Fibroblast of mammary gland (primary cell): ENCODE measurements around the gene RIPK4.

Experiments used
- DNase-seq: peaks from one replicate; pipeline ENCODE4 v3.0.0-alpha.2; 2010; ENCODE audit warnings: low read depth
- H3K4me3 ChIP-seq: 2 replicates; pipeline ENCODE4 v1.5.1; 2011; ENCODE audit warnings: low read depth, mild to moderate bottlenecking, low read length, moderate library complexity; ENCODE audit not compliant: control insufficient read depth
- TF ChIP-seq, protein P1 (sequence below): conservative IDR thresholded peaks from 2 replicates; pipeline ENCODE4 v1.5.1; 2011; ENCODE audit warnings: low read depth, low read length, inconsistent platforms; ENCODE audit not compliant: control insufficient read depth, insufficient read depth

The RIPK4 gene

DNA sequence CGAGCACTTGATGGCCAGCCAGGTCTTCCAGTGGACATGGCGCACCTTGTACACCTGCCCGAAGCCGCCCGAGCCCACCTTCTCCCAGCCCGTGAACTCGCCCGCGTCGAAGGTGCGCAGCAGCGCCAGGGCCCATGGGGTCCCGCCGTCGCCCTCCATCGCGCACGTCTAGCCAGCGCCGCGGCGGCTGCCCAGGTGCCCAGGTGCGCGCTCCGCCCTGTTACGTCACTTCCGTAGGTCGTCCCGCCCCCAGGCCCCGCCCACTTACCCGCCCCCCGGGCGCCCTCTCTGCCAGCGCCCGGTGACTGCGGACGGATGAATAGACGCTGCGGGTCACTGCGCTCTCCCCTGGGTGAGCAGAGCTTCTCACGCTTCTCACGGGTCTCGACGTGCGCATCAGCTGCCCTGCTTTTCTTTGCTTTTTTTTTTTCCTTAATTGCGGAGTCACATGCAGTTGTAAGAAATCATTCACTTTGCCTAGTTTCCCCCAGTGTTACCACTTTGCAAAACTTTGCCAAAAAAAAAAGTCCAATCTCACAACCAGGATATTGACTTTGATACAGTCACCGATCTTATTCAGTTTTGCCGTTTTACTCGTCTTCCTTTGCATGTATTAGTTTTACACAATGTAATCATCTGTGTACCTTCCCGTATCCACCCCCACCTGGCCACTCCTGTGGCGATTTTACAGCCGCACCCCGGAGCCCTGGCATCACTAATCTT is at the start of gene RIPK4:
TSS of gene RIPK4 (minus strand) at position 170 of the 723 bp plus-strand sequence. CDS start at position 159, 11 bp downstream.
- no peak within 1 kb of the TSS for H3K4me3 ChIP-seq
- TF ChIP-seq, protein P1, sequence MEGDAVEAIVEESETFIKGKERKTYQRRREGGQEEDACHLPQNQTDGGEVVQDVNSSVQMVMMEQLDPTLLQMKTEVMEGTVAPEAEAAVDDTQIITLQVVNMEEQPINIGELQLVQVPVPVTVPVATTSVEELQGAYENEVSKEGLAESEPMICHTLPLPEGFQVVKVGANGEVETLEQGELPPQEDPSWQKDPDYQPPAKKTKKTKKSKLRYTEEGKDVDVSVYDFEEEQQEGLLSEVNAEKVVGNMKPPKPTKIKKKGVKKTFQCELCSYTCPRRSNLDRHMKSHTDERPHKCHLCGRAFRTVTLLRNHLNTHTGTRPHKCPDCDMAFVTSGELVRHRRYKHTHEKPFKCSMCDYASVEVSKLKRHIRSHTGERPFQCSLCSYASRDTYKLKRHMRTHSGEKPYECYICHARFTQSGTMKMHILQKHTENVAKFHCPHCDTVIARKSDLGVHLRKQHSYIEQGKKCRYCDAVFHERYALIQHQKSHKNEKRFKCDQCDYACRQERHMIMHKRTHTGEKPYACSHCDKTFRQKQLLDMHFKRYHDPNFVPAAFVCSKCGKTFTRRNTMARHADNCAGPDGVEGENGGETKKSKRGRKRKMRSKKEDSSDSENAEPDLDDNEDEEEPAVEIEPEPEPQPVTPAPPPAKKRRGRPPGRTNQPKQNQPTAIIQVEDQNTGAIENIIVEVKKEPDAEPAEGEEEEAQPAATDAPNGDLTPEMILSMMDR: no peak
- DNase-seq: no peak

- DNase-seq: no peak
- TF ChIP-seq, protein P1: no peak
- no peak overlapping the region for H3K4me3 ChIP-seq
These were observed 49.1 kb upstream of the RIPK4 start for GRCh38 chr21:41815652-41816582.

DNA sequence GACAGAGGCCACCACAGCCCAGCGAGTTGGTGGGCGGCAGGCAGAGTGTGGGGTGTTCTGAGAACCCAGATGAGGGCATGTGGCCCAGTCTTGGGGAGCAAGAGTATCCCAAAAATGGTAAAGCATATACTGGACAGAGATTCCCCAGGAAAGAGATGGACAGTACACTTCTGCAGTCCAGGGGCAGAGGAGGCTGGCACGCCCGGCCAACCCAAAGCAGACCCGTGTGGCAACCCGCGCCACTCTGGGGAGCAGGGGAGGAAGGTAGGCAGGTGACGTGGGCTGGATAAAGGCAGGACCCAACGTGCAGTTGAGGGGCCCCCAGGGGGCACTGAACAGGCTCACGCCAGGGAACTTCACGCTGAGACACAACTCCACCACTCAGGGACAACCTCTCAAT is 46.4 kb upstream of the RIPK4 start:
- no peak overlapping the region for H3K4me3 ChIP-seq
- DNase-seq: no peak
- TF ChIP-seq, protein P1: no peak

- no peak for DNase-seq
- TF ChIP-seq, protein P1: no peak
- H3K4me3 ChIP-seq: no peak overlapping the region
These were observed 45.8 kb upstream of the RIPK4 start for GRCh38 chr21:41812679-41813078.

GRCh38 chr21:41810597-41810932 is 43.7 kb upstream of the RIPK4 start:
- H3K4me3 ChIP-seq: no peak overlapping the region
- TF ChIP-seq, protein P1: no peak

GRCh38 chr21:41809891-41810596 is 43.2 kb upstream of the RIPK4 start:
- DNase-seq: no peak
- no peak overlapping the region for H3K4me3 ChIP-seq
- TF ChIP-seq, protein P1: no peak

More at GRCh38 chr21:41810597-41810932, 43.7 kb upstream of the RIPK4 start:
- DNase-seq: no peak
